ENCODE results near the gene TMEM200C. TPM values are rescaled to one million over a fixed set of nuclear protein-coding genes. Genes with fewer than 3 reads are reported as not detected.

TMEM200C gene
- total RNA-seq, 1 donor from 2014 or later, result under 0.01 TPM

- H3K36me3 ChIP-seq (ENCODE audit: control insufficient read depth, insufficient read depth, low read length), result no peaks in the 10 kb centered on the region
- no peaks in the 10 kb centered on the region for H3K27me3 ChIP-seq (ENCODE audit: control insufficient read depth, insufficient read depth, low read length)
- no peak for DNase-seq (ENCODE audit: low read depth)
- FAIRE-seq, result no peak
- H3K4me3 ChIP-seq (ENCODE audit: low read depth, low read length), result no peak overlapping the region
- TF ChIP-seq CTCF (IDR thresholded peaks at IDR 0.05; ENCODE audit: insufficient read depth, low read length, severe bottlenecking), result no peak
These were observed 52.7 kb downstream of the TMEM200C start for GRCh38 chr18:5842653-5843052.

GRCh38 chr18:5841518-5841917 is 53.8 kb downstream of the TMEM200C start:
- no peak overlapping the region for H3K4me3 ChIP-seq (ENCODE audit: low read depth, low read length)
- H3K27me3 ChIP-seq (ENCODE audit: control insufficient read depth, insufficient read depth, low read length), result no peaks in the 10 kb centered on the region
- FAIRE-seq (no peak), DNase-seq (ENCODE audit: low read depth) (no peak)
- no peaks in the 10 kb centered on the region for H3K36me3 ChIP-seq (ENCODE audit: control insufficient read depth, insufficient read depth, low read length)
- no peak for TF ChIP-seq CTCF (IDR thresholded peaks at IDR 0.05; ENCODE audit: insufficient read depth, low read length, severe bottlenecking)

- no peaks in the 10 kb centered on the region for H3K27me3 ChIP-seq (ENCODE audit: control insufficient read depth, insufficient read depth, low read length)
- H3K4me3 ChIP-seq (ENCODE audit: low read depth, low read length), result no peak overlapping the region
- no peaks in the 10 kb centered on the region for H3K36me3 ChIP-seq (ENCODE audit: control insufficient read depth, insufficient read depth, low read length)
- DNase-seq (ENCODE audit: low read depth) (no peak), FAIRE-seq (no peak)
- no peak for TF ChIP-seq CTCF (IDR thresholded peaks at IDR 0.05; ENCODE audit: insufficient read depth, low read length, severe bottlenecking)
These were observed 54.8 kb downstream of the TMEM200C start for GRCh38 chr18:5840547-5840946.

GRCh38 chr18:5840025-5840424 is 55.3 kb downstream of the TMEM200C start:
- FAIRE-seq, result no peak
- no peak for TF ChIP-seq CTCF (IDR thresholded peaks at IDR 0.05; ENCODE audit: insufficient read depth, low read length, severe bottlenecking)
- no peak for DNase-seq (ENCODE audit: low read depth)

GRCh38 chr18:5839102-5839501 is 56.2 kb downstream of the TMEM200C start:
- no peaks in the 10 kb centered on the region for H3K36me3 ChIP-seq (ENCODE audit: control insufficient read depth, insufficient read depth, low read length)
- no peak for TF ChIP-seq CTCF (IDR thresholded peaks at IDR 0.05; ENCODE audit: insufficient read depth, low read length, severe bottlenecking)
- H3K4me3 ChIP-seq (ENCODE audit: low read depth, low read length), result no peak overlapping the region
- H3K27me3 ChIP-seq (ENCODE audit: control insufficient read depth, insufficient read depth, low read length), result no peaks in the 10 kb centered on the region
- no peak for FAIRE-seq
- no peak for DNase-seq (ENCODE audit: low read depth)

More at GRCh38 chr18:5840025-5840424, 55.3 kb downstream of the TMEM200C start:
- H3K27me3 ChIP-seq (ENCODE audit: control insufficient read depth, insufficient read depth, low read length), result no peaks in the 10 kb centered on the region
- no peak overlapping the region for H3K4me3 ChIP-seq (ENCODE audit: low read depth, low read length)
- H3K36me3 ChIP-seq (ENCODE audit: control insufficient read depth, insufficient read depth, low read length), result no peaks in the 10 kb centered on the region

Data from bronchial epithelial cell (primary cell).